SK-N-SH treated with all-trans-retinoic acid at 6 μM for 48 hours (cell line): Measurements from ENCODE around the gene STN1.

Experiments
- ATAC-seq: fragments of 200-7000 bp; cut with Tn5 transposase; 3 replicates; pipeline ENCODE4 v1.9.1; 2020; ENCODE audit warnings: mild to moderate bottlenecking, moderate library complexity
- ARNTL ChIP-seq: fragments of 450-650 bp; formaldehyde crosslinking; IDR thresholded peaks from 2 replicates; pipeline ENCODE4 v1.5.0; 2020; ENCODE audit warnings: low read depth, mild to moderate bottlenecking, moderate library complexity, borderline replicate concordance
- BACH2 ChIP-seq: fragments of 250-450 bp; sonication (Bioruptor Pico); IDR thresholded peaks from 2 replicates; pipeline ENCODE4 v1.9.0; 2021; ENCODE audit warnings: mild to moderate bottlenecking, borderline replicate concordance
- CSDC2 ChIP-seq: fragments of 250-450 bp; sonication (Bioruptor Pico); IDR thresholded peaks from 2 replicates; pipeline ENCODE4 v1.5.0; 2020; ENCODE audit warnings: mild to moderate bottlenecking, moderate library complexity
- CSRNP3 ChIP-seq: fragments of 250-450 bp; sonication (Bioruptor Pico); IDR thresholded peaks from 2 replicates; pipeline ENCODE4 v1.5.1; 2021; ENCODE audit warnings: mild to moderate bottlenecking, moderate library complexity
- ESRRG ChIP-seq: fragments of 250-450 bp; sonication (Bioruptor Pico); IDR thresholded peaks from 2 replicates; pipeline ENCODE4 v1.6.1; 2021; ENCODE audit warnings: mild to moderate bottlenecking
- GLIS3 ChIP-seq: fragments of 250-450 bp; sonication (Bioruptor Pico); IDR thresholded peaks from 2 replicates; pipeline ENCODE4 v1.5.0; 2020; ENCODE audit warnings: mild to moderate bottlenecking, moderate library complexity
- OSR1 ChIP-seq: fragments of 250-450 bp; sonication (Bioruptor Pico); IDR thresholded peaks from 2 replicates; pipeline ENCODE4 v1.8.0; 2022; ENCODE audit warnings: moderate library complexity, mild to moderate bottlenecking, inconsistent platforms
- PATZ1 ChIP-seq: fragments of 250-450 bp; sonication (Bioruptor Pico); IDR thresholded peaks from 2 replicates; pipeline ENCODE4 v1.8.0; 2020; ENCODE audit warnings: mild to moderate bottlenecking, moderate library complexity, borderline replicate concordance
- PPARA ChIP-seq: fragments of 250-450 bp; sonication (Bioruptor Pico); IDR thresholded peaks from 2 replicates; pipeline ENCODE4 v1.5.0; 2020; ENCODE audit warnings: mild to moderate bottlenecking, borderline replicate concordance
- RARB ChIP-seq: fragments of 250-450 bp; sonication (Bioruptor Pico); IDR thresholded peaks from 2 replicates; pipeline ENCODE4 v1.8.0; 2021; ENCODE audit warnings: mild to moderate bottlenecking, moderate library complexity
- SNAI2 ChIP-seq: fragments of 250-450 bp; sonication (Bioruptor Pico); IDR thresholded peaks from 2 replicates; pipeline ENCODE4 v1.5.0; 2020; ENCODE audit warnings: mild to moderate bottlenecking, moderate library complexity
- TOX ChIP-seq: fragments of 250-450 bp; sonication (Bioruptor Pico); IDR thresholded peaks from 2 replicates; pipeline ENCODE4 v1.8.0; 2021; ENCODE audit warnings: mild to moderate bottlenecking, moderate library complexity, borderline replicate concordance
- TSHZ2 ChIP-seq: fragments of 250-450 bp; sonication (Bioruptor Pico); IDR thresholded peaks from 2 replicates; pipeline ENCODE4 v1.5.0; 2020; ENCODE audit warnings: mild to moderate bottlenecking, moderate library complexity
- ZFP3 ChIP-seq: fragments of 250-450 bp; sonication (Bioruptor Pico); IDR thresholded peaks from 2 replicates; pipeline ENCODE4 v1.5.0; 2020; ENCODE audit warnings: mild to moderate bottlenecking, moderate library complexity
- ZFP30 ChIP-seq: fragments of 450-650 bp; formaldehyde crosslinking; IDR thresholded peaks from 2 replicates; pipeline ENCODE4 v1.5.0; 2022; ENCODE audit warnings: mild to moderate bottlenecking, moderate library complexity
- ZNF565 ChIP-seq: fragments of 450-650 bp; formaldehyde crosslinking; conservative IDR thresholded peaks from 2 replicates; pipeline ENCODE4 v1.5.0; 2020; ENCODE audit warnings: low read depth, mild to moderate bottlenecking, moderate library complexity
- ZNF70 ChIP-seq: fragments of 450-650 bp; formaldehyde crosslinking; IDR thresholded peaks from 2 replicates; pipeline ENCODE4 v1.5.0; 2020; ENCODE audit warnings: mild to moderate bottlenecking, moderate library complexity
- ZNF8 ChIP-seq: fragments of 450-650 bp; formaldehyde crosslinking; IDR thresholded peaks from 2 replicates; pipeline ENCODE4 v1.5.0; 2020; ENCODE audit warnings: mild to moderate bottlenecking, moderate library complexity

The STN1 gene

GRCh38 chr10:103885617-103886016, 32.4 kb downstream of the STN1 start (continued):
- TF ChIP-seq TSHZ2 (CRISPR knock-in tag) (no peak), SNAI2 (CRISPR knock-in tag) (no peak), ZFP30 (no peak), ZNF565 (CRISPR knock-in tag) (no peak), PPARA (CRISPR knock-in tag) (no peak), ZFP3 (CRISPR knock-in tag) (no peak), ZNF8 (CRISPR knock-in tag) (no peak), PATZ1 (no peak), TOX (no peak), ARNTL (CRISPR knock-in tag) (no peak), ESRRG (CRISPR knock-in tag) (no peak), CSDC2 (no peak), ZNF70 (CRISPR knock-in tag) (no peak)

GRCh38 chr10:103884681-103885139, 33.3 kb downstream of the STN1 start:
- no peak for TF ChIP-seq GLIS3 (CRISPR knock-in tag)
- no peak for TF ChIP-seq PATZ1
- no peak for TF ChIP-seq ARNTL (CRISPR knock-in tag)
- no peak for TF ChIP-seq PPARA (CRISPR knock-in tag)
- TF ChIP-seq TOX: no peak
- TF ChIP-seq BACH2 (CRISPR knock-in tag): no peak
- TF ChIP-seq RARB (CRISPR knock-in tag): no peak
- TF ChIP-seq OSR1 (CRISPR knock-in tag): no peak
- TF ChIP-seq SNAI2 (CRISPR knock-in tag): no peak
- TF ChIP-seq ZNF565 (CRISPR knock-in tag): no peak
- no peak for TF ChIP-seq CSRNP3 (CRISPR knock-in tag)

GRCh38 chr10:103882285-103883007, 35.5 kb downstream of the STN1 start:
- no peak for TF ChIP-seq GLIS3 (CRISPR knock-in tag)
- no peak for TF ChIP-seq TOX
- TF ChIP-seq ZNF8 (CRISPR knock-in tag): no peak
- TF ChIP-seq ZFP30: no peak
- no peak for TF ChIP-seq ZFP3 (CRISPR knock-in tag)
- TF ChIP-seq OSR1 (CRISPR knock-in tag): no peak
- TF ChIP-seq ZNF565 (CRISPR knock-in tag): no peak

More at GRCh38 chr10:103884681-103885139, 33.3 kb downstream of the STN1 start:
- peak; percentile 80 for ATAC-seq

More at GRCh38 chr10:103882285-103883007, 35.5 kb downstream of the STN1 start:
- no peak for ATAC-seq
